IMR-90 (cell line): ENCODE measurements around the gene UBE2A. TPM values are rescaled to one million over a fixed set of nuclear protein-coding genes. Genes with fewer than 3 reads are reported as not detected.

Experiments used
- ATAC-seq: fragments of 200-7000 bp; cut with Tn5 transposase; 2 replicates; pipeline ENCODE4 v1.9.1; 2020; ENCODE audit warnings: low read depth, mild to moderate bottlenecking, moderate library complexity
- BruUV-seq: library from RNA; stranded (reverse); fragments of 400-500 nt; replicated peaks from 2 replicates; lab custom pipeline; 2021; lab: Mats Ljungman, UMichigan
- CTCF ChIA-PET: fragments of 300-600 bp; formaldehyde crosslinking; extraction: SDS; loops from one replicate; lab custom pipeline; 2021; ENCODE audit warnings: antibody characterized with exemption; lab: Yijun Ruan, JAX
- POLR2A ChIA-PET: fragments of 300-600 bp; sonication (Branson Sonifier 250); formaldehyde crosslinking; loops from one replicate; lab custom pipeline; 2022; ENCODE audit warnings: antibody characterized with exemption; ENCODE audit not compliant: unreplicated experiment; lab: Charles Lee
- DNase-seq: peaks from one replicate; pipeline ENCODE4 v3.0.0; 2013
- H2AFZ ChIP-seq: replicated peaks from 2 replicates; pipeline ENCODE3; 2013; ENCODE audit warnings: low read length, mild to moderate bottlenecking; ENCODE audit not compliant: poor library complexity
- H2AK5ac ChIP-seq: 2 replicates; pipeline ENCODE4 v1.6.1; 2013; ENCODE audit warnings: low read depth, low read length, inconsistent platforms
- H2AK9ac ChIP-seq: replicated peaks from 2 replicates; pipeline ENCODE3; 2013; ENCODE audit warnings: mild to moderate bottlenecking, low read depth, low read length, moderate library complexity; ENCODE audit not compliant: poor library complexity
- H2BK120ac ChIP-seq: 2 replicates; pipeline ENCODE4 v1.6.1; 2013; ENCODE audit warnings: low read depth, low read length, inconsistent platforms
- H2BK15ac ChIP-seq: 3 replicates; pipeline ENCODE4 v1.6.1; 2013; ENCODE audit warnings: low read depth, low read length, inconsistent platforms
- H2BK20ac ChIP-seq: 2 replicates; pipeline ENCODE4 v1.6.1; 2013; ENCODE audit warnings: low read depth, mild to moderate bottlenecking, inconsistent platforms, low read length, moderate library complexity
- H2BK5ac ChIP-seq: 2 replicates; pipeline ENCODE4 v1.6.1; 2013; ENCODE audit warnings: mild to moderate bottlenecking, low read depth, low read length, inconsistent platforms; ENCODE audit not compliant: poor library complexity, severe bottlenecking
- H3K14ac ChIP-seq: replicated peaks from 2 replicates; pipeline ENCODE4 v1.6.1; 2013; ENCODE audit warnings: low read depth, low read length, inconsistent platforms
- H3K18ac ChIP-seq: 2 replicates; pipeline ENCODE4 v1.6.1; 2013; ENCODE audit warnings: low read depth, low read length, control low read depth
- H3K23ac ChIP-seq: 2 replicates; pipeline ENCODE4 v1.6.1; 2013; ENCODE audit warnings: low read depth, low read length, inconsistent platforms
- H3K27ac ChIP-seq: 2 replicates; pipeline ENCODE4 v1.5.1; 2013; ENCODE audit warnings: mild to moderate bottlenecking, control low read depth, low read length; ENCODE audit not compliant: insufficient read depth
- H3K27me3 ChIP-seq: 2 replicates; pipeline ENCODE4 v1.6.1; 2013; ENCODE audit warnings: low read length; ENCODE audit not compliant: control insufficient read depth, insufficient read depth
- H3K36me3 ChIP-seq: 2 replicates; pipeline ENCODE4 v1.6.1; 2013; ENCODE audit warnings: low read length, mixed read lengths; ENCODE audit not compliant: control insufficient read depth, insufficient read depth
- H3K4ac ChIP-seq: 2 replicates; pipeline ENCODE4 v1.6.1; 2013; ENCODE audit warnings: low read depth, low read length, inconsistent platforms
- H3K4me1 ChIP-seq: 2 replicates; pipeline ENCODE4 v1.6.1; 2013; ENCODE audit warnings: low read length, mixed read lengths; ENCODE audit not compliant: control insufficient read depth, insufficient read depth
- H3K4me2 ChIP-seq: 2 replicates; pipeline ENCODE4 v1.6.1; 2013; ENCODE audit warnings: low read depth, mild to moderate bottlenecking, control low read depth, low read length, moderate library complexity
- H3K4me3 ChIP-seq: 2 replicates; pipeline ENCODE4 v1.5.1; 2013; ENCODE audit warnings: low read depth, mild to moderate bottlenecking, control low read depth, low read length, moderate library complexity; ENCODE audit not compliant: insufficient read depth
- H3K56ac ChIP-seq: 2 replicates; pipeline ENCODE4 v1.6.1; 2013; ENCODE audit warnings: low read length, inconsistent platforms; ENCODE audit not compliant: insufficient read depth; ENCODE audit errors: extremely low read depth
- H3K79me1 ChIP-seq, 2 experiments: 2 replicates each; pipeline ENCODE4 v1.6.1; 2013; ENCODE audit warnings: low read length in 2 of 2, inconsistent platforms in 1 of 2, low read depth in 1 of 2
- H3K9ac ChIP-seq: 2 replicates; pipeline ENCODE4 v1.6.1; 2013; ENCODE audit warnings: low read depth, low read length, control low read depth
- H3K9me1 ChIP-seq: 2 replicates; pipeline ENCODE4 v1.6.1; 2013; ENCODE audit warnings: low read length, inconsistent platforms; ENCODE audit not compliant: insufficient read depth
- H3K9me3 ChIP-seq: 2 replicates; pipeline ENCODE4 v1.6.1; 2013; ENCODE audit warnings: low read length; ENCODE audit not compliant: control insufficient read depth, insufficient read depth
- H4K20me1 ChIP-seq: 2 replicates; pipeline ENCODE4 v1.6.1; 2013; ENCODE audit warnings: low read length, inconsistent platforms; ENCODE audit not compliant: insufficient read depth
- H4K5ac ChIP-seq: 2 replicates; pipeline ENCODE4 v1.6.1; 2013; ENCODE audit warnings: mild to moderate bottlenecking, low read depth, low read length, control low read depth
- H4K8ac ChIP-seq, 2 experiments: 2 replicates each; pipeline ENCODE4 v1.6.1; 2013; ENCODE audit warnings: low read depth in 2 of 2, low read length in 2 of 2, control low read depth in 1 of 2, inconsistent platforms in 1 of 2
- H4K91ac ChIP-seq: 2 replicates; pipeline ENCODE4 v1.6.1; 2013; ENCODE audit warnings: low read depth, low read length, inconsistent platforms; ENCODE audit not compliant: insufficient read depth
- BHLHE40 ChIP-seq: fragments of 150-350 bp; IDR thresholded peaks from 2 replicates; pipeline ENCODE4 v1.6.1; 2016; ENCODE audit warnings: mild to moderate bottlenecking, low read depth, low read length
- CEBPB ChIP-seq: IDR thresholded peaks from 2 replicates; pipeline ENCODE4 v1.6.1; 2012; ENCODE audit warnings: low read depth, low read length, improper control_type of control experiment
- CHD1 ChIP-seq: IDR thresholded peaks from 2 replicates; pipeline ENCODE4 v1.6.1; 2012; ENCODE audit warnings: low read depth, low read length, improper control_type of control experiment
- FOS ChIP-seq: fragments of 150-350 bp; IDR thresholded peaks from 2 replicates; pipeline ENCODE4 v1.6.1; 2016; ENCODE audit warnings: low read depth, low read length
- MAFK ChIP-seq: IDR thresholded peaks from 2 replicates; pipeline ENCODE4 v1.6.1; 2012; ENCODE audit warnings: low read depth, low read length, improper control_type of control experiment
- MAZ ChIP-seq: IDR thresholded peaks from 2 replicates; pipeline ENCODE4 v1.6.1; 2012; ENCODE audit warnings: low read depth, mild to moderate bottlenecking, low read length, improper control_type of control experiment, moderate library complexity, borderline replicate concordance
- MXI1 ChIP-seq: IDR thresholded peaks from 2 replicates; pipeline ENCODE4 v1.6.1; 2012; ENCODE audit warnings: low read depth, mild to moderate bottlenecking, low read length, moderate library complexity, borderline replicate concordance
- NFE2L2 ChIP-seq: fragments of 150-350 bp; IDR thresholded peaks from 2 replicates; pipeline ENCODE4 v1.6.1; 2016; ENCODE audit warnings: low read depth, mild to moderate bottlenecking, low read length
- POLR2A ChIP-seq: IDR thresholded peaks from 2 replicates; pipeline ENCODE4 v1.6.1; 2012; ENCODE audit warnings: mild to moderate bottlenecking, low read depth, low read length
- RAD21 ChIP-seq: IDR thresholded peaks from 2 replicates; pipeline ENCODE4 v1.6.1; 2012; ENCODE audit warnings: low read length, improper control_type of control experiment
- RCOR1 ChIP-seq: IDR thresholded peaks from 2 replicates; pipeline ENCODE4 v1.6.1; 2012; ENCODE audit warnings: mild to moderate bottlenecking, low read length, improper control_type of control experiment; ENCODE audit not compliant: insufficient replicate concordance
- RFX5 ChIP-seq: IDR thresholded peaks from 2 replicates; pipeline ENCODE4 v1.8.0; 2012; ENCODE audit warnings: low read depth, mild to moderate bottlenecking, low read length, moderate library complexity
- SMC3 ChIP-seq: fragments of 150-350 bp; IDR thresholded peaks from 2 replicates; pipeline ENCODE4 v1.6.1; 2016; ENCODE audit warnings: low read depth, mild to moderate bottlenecking, antibody characterized with exemption, low read length, moderate library complexity
- WGBS, 2 experiments: methylation state at CpG; one replicate each; pipeline versions ENCODE4 v1.1.5 to v1.1.7; 2013; ENCODE audit warnings: missing lambda C conversion rate in 2 of 2; ENCODE audit not compliant: insufficient read length in 1 of 2; ENCODE audit errors: extremely low coverage in 2 of 2; 5-methylcytosine and 5-hydroxymethylcytosine counted together
- dilution Hi-C: fragments of 300-500 bp; cut with HindIII; formaldehyde crosslinking; loops from one replicate; pipeline ENCODE4 v1.14.3; 2018; ENCODE audit warnings: low sequenced_read_pairs; ENCODE audit not compliant: unreplicated experiment
- in situ Hi-C: fragments of 300-500 bp; cut with MboI; formaldehyde crosslinking; loops from 3 replicates; pipeline ENCODE4 v1.14.3; 2019; ENCODE audit warnings: low sequenced_read_pairs, inconsistent platforms, mixed read lengths
- intact Hi-C: fragments of 100-400 bp; cut with micrococcal nuclease; formaldehyde crosslinking; loops from 2 replicates; pipeline ENCODE4 v1.10.0; 2022
- polyA plus RNA-seq, 3 experiments: library from polyadenylated mRNA; depleted of rRNA; stranded (reverse); fragments of >200 nt; gene quantifications; 2 replicates each; pipeline ENCODE4 v1.2.3, GENCODE V29; 2012; ENCODE audit warnings: low replicate concordance in 1 of 3
- total RNA-seq: library from RNA; depleted of rRNA; stranded (reverse); fragments of >200 nt; gene quantifications from 2 replicates; pipeline ENCODE4 v1.2.3, GENCODE V29; 2012
- TF ChIP-seq, protein P1 (sequence below): fragments of 150-350 bp; IDR thresholded peaks from 2 replicates; pipeline ENCODE4 v1.6.1; 2017; ENCODE audit warnings: mild to moderate bottlenecking, antibody characterized with exemption, low read length, low read depth
- TF ChIP-seq, protein P2 (sequence below): fragments of 150-350 bp; IDR thresholded peaks from 2 replicates; pipeline ENCODE4 v1.6.1; 2016; ENCODE audit warnings: low read depth, mild to moderate bottlenecking, low read length, moderate library complexity, borderline replicate concordance
- TF ChIP-seq, protein P3 (sequence below): conservative IDR thresholded peaks from 2 replicates; pipeline ENCODE4 v1.5.1; 2012; ENCODE audit warnings: mild to moderate bottlenecking, low read depth, low read length, improper control_type of control experiment

UBE2A gene
- total and polyA plus RNA-seq, 2 of the 4 experiments (the other 2 are of a cell fraction): 12.9 to 50.5 TPM

DNA sequence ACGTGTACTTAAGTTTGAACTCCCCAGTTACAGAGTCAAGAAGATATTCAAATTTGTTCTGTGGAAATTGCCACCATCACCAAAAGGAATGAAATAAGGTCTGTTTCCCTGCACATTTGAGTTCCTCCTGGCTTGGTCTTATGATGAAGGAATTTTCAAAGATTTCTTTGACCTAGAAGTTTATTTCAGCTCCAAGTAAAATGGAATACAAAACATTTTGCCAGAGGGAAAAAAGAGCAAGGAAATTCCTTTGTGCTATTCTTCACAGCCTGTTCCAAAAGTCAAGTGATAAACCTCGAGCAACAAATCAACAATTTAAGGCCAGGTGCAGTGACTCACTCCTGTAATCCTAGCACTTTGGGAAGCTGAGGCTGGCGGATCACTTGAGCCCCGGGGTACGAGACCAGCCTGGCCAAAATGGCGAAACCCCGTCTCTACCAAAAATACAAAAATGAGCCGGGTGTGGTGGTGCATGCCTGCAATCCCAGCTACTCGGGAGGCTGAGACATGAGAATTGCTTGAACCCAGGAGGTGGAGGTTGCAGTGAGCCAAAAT lies 28.4 kb downstream of the UBE2A start:
- no peak overlapping the region for H2BK5ac ChIP-seq
- no peak for ATAC-seq
- no peak for DNase-seq
- no TSS peak for BruUV-seq
- H4K8ac ChIP-seq: no peak overlapping the region
- H4K20me1 ChIP-seq: peaks cover 14% of the 10 kb centered on the region
- no peak overlapping the region for H3K4ac ChIP-seq
- no peak overlapping the region for H2AK9ac ChIP-seq
- H3K4me2 ChIP-seq: no peak overlapping the region
- WGBS, 2 experiments: 83% methylated on average over 2 of the region's 9 CpGs; no CpG with 5 or more reads in 1 of the 2 experiments
- ChIA-PET POLR2A (no interaction called here), CTCF (no interaction called here)
- no peak overlapping the region for H4K91ac ChIP-seq
- no peaks in the 10 kb centered on the region for H3K27me3 ChIP-seq
- H2BK120ac ChIP-seq: no peak overlapping the region
- no peaks in the 10 kb centered on the region for H3K4me1 ChIP-seq
- H2AK5ac ChIP-seq: no peak overlapping the region
- dilution Hi-C loops: no loop called here
- no peak overlapping the region for H2BK20ac ChIP-seq
- H3K23ac ChIP-seq: no peak overlapping the region
- H3K36me3 ChIP-seq: no peaks in the 10 kb centered on the region
- H4K5ac ChIP-seq: no peak overlapping the region
- no peak overlapping the region for H3K14ac ChIP-seq
- H3K18ac ChIP-seq: no peak overlapping the region
- H3K9me1 ChIP-seq: 0 out of 2 replicates have a peak, but pooled peaks cover 3% of the 10 kb centered on the region
- no peaks in the 10 kb centered on the region for H3K9me3 ChIP-seq
- intact Hi-C loops: no loop called here
- H3K4me3 ChIP-seq: no peak overlapping the region
- in situ Hi-C loops: no loop called here
- TF ChIP-seq MAFK (no peak), CHD1 (no peak), SMC3 (no peak), RCOR1 (no peak), BHLHE40 (no peak), CEBPB (no peak), NFE2L2 (no peak), MAZ (no peak), RAD21 (no peak), FOS (no peak), MXI1 (no peak), POLR2A (no peak), RFX5 (no peak)
- TF ChIP-seq, protein P1, sequence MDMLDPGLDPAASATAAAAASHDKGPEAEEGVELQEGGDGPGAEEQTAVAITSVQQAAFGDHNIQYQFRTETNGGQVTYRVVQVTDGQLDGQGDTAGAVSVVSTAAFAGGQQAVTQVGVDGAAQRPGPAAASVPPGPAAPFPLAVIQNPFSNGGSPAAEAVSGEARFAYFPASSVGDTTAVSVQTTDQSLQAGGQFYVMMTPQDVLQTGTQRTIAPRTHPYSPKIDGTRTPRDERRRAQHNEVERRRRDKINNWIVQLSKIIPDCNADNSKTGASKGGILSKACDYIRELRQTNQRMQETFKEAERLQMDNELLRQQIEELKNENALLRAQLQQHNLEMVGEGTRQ: no peak
- TF ChIP-seq, protein P2, sequence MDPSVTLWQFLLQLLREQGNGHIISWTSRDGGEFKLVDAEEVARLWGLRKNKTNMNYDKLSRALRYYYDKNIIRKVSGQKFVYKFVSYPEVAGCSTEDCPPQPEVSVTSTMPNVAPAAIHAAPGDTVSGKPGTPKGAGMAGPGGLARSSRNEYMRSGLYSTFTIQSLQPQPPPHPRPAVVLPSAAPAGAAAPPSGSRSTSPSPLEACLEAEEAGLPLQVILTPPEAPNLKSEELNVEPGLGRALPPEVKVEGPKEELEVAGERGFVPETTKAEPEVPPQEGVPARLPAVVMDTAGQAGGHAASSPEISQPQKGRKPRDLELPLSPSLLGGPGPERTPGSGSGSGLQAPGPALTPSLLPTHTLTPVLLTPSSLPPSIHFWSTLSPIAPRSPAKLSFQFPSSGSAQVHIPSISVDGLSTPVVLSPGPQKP: no peak
- TF ChIP-seq, protein P3, sequence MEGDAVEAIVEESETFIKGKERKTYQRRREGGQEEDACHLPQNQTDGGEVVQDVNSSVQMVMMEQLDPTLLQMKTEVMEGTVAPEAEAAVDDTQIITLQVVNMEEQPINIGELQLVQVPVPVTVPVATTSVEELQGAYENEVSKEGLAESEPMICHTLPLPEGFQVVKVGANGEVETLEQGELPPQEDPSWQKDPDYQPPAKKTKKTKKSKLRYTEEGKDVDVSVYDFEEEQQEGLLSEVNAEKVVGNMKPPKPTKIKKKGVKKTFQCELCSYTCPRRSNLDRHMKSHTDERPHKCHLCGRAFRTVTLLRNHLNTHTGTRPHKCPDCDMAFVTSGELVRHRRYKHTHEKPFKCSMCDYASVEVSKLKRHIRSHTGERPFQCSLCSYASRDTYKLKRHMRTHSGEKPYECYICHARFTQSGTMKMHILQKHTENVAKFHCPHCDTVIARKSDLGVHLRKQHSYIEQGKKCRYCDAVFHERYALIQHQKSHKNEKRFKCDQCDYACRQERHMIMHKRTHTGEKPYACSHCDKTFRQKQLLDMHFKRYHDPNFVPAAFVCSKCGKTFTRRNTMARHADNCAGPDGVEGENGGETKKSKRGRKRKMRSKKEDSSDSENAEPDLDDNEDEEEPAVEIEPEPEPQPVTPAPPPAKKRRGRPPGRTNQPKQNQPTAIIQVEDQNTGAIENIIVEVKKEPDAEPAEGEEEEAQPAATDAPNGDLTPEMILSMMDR: no peak
- H3K27ac ChIP-seq: no peak overlapping the region
- H3K56ac ChIP-seq: no peak overlapping the region
- no peak overlapping the region for H2BK15ac ChIP-seq
- H3K9ac ChIP-seq: no peak overlapping the region
- H2AFZ ChIP-seq: no peak overlapping the region
- peaks cover 0 to 13% of the 10 kb centered on the region in 2 experiments; a peak in 2 of 4 replicates for H3K79me1 ChIP-seq
